ENCODE data around the gene PRR15L.

GRCh38 chr17:47975823-47976205 is 18.1 kb upstream of the PRR15L start:
- TF ChIP-seq, protein P1, sequence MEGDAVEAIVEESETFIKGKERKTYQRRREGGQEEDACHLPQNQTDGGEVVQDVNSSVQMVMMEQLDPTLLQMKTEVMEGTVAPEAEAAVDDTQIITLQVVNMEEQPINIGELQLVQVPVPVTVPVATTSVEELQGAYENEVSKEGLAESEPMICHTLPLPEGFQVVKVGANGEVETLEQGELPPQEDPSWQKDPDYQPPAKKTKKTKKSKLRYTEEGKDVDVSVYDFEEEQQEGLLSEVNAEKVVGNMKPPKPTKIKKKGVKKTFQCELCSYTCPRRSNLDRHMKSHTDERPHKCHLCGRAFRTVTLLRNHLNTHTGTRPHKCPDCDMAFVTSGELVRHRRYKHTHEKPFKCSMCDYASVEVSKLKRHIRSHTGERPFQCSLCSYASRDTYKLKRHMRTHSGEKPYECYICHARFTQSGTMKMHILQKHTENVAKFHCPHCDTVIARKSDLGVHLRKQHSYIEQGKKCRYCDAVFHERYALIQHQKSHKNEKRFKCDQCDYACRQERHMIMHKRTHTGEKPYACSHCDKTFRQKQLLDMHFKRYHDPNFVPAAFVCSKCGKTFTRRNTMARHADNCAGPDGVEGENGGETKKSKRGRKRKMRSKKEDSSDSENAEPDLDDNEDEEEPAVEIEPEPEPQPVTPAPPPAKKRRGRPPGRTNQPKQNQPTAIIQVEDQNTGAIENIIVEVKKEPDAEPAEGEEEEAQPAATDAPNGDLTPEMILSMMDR (conservative IDR thresholded peaks at IDR 0.05 in 1 of 2, IDR thresholded peaks at IDR 0.05 in 1 of 2; ENCODE audit: extremely low read depth in 1 of 2, insufficient read depth in 1 of 2, low read depth in 1 of 2, low read length in 2 of 2), result no peak
- no peak for TF ChIP-seq EZH2 (IDR thresholded peaks at IDR 0.05; ENCODE audit: borderline replicate concordance, low read length)

All from mammary epithelial cell (primary cell).